ENCODE results near the gene ACHE.
"Not testable (repeated sequence)": the region's sequence is repeated elsewhere in the genome, so short reads cannot be mapped to it uniquely, and the experiment has no call there.

Gene ACHE

DNA sequence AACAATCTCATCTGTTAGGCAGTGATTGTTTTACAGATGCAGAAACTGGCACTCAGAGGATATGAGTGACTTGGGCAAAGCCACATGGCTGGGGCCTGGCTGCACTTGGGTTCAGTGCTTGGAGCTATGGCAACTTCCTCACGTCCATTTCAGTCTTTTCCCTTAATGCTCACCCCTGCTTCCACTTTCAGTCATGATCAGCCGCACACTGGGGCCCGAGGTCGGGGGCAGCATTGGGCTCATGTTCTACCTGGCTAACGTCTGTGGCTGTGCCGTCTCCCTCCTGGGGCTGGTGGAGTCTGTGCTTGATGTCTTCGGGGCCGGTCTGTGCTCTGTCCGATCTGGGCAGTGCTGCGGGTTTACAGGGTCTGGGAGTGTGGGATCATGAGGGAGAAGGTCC lies 40.2 kb downstream of the ACHE start:
- Histone ChIP-seq H3K4me1 (ENCODE audit: control insufficient read depth, insufficient read depth, low read length) (no peaks in the 10 kb centered on the region), H3K4me3 (ENCODE audit: low read depth, low read length) (no peak overlapping the region), H3K9me3 (ENCODE audit: control insufficient read depth, insufficient read depth, low read length) (no peaks in the 10 kb centered on the region), H3K36me3 (ENCODE audit: control insufficient read depth, insufficient read depth, low read length) (peaks cover 11% of the 10 kb centered on the region), H3K27ac (ENCODE audit: low read depth, low read length) (no peak overlapping the region), H3K9ac (ENCODE audit: low read depth, low read length) (no peak overlapping the region), H3K27me3 (ENCODE audit: control insufficient read depth, insufficient read depth, low read length) (no peaks in the 10 kb centered on the region)

DNA sequence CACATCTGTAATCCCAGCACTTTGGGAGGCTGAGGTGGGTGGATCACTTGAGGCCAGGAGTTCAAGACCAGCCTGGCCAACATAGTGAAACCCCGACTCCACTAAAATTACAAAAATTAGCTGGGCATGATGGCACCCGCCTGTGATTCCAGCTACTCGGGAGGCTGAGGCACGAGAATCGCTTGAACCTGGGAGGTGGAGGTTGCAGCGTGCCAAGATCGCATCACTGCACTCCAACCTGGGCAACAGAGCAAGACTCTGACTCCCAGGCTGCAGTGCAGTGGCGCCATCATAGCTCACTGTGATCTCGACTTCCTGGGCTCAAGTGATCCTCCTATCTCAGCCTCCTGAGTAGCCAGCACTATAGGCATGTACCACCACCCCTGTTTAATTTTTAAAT lies 40.8 kb downstream of the ACHE start:
- H3K4me1 ChIP-seq (ENCODE audit: control insufficient read depth, insufficient read depth, low read length); H3K27me3 ChIP-seq (ENCODE audit: control insufficient read depth, insufficient read depth, low read length); H3K27ac ChIP-seq (ENCODE audit: low read depth, low read length); H3K9me3 ChIP-seq (ENCODE audit: control insufficient read depth, insufficient read depth, low read length); H3K9ac ChIP-seq (ENCODE audit: low read depth, low read length); H3K4me3 ChIP-seq (ENCODE audit: low read depth, low read length); H3K36me3 ChIP-seq (ENCODE audit: control insufficient read depth, insufficient read depth, low read length): not testable (repeated sequence)

DNA sequence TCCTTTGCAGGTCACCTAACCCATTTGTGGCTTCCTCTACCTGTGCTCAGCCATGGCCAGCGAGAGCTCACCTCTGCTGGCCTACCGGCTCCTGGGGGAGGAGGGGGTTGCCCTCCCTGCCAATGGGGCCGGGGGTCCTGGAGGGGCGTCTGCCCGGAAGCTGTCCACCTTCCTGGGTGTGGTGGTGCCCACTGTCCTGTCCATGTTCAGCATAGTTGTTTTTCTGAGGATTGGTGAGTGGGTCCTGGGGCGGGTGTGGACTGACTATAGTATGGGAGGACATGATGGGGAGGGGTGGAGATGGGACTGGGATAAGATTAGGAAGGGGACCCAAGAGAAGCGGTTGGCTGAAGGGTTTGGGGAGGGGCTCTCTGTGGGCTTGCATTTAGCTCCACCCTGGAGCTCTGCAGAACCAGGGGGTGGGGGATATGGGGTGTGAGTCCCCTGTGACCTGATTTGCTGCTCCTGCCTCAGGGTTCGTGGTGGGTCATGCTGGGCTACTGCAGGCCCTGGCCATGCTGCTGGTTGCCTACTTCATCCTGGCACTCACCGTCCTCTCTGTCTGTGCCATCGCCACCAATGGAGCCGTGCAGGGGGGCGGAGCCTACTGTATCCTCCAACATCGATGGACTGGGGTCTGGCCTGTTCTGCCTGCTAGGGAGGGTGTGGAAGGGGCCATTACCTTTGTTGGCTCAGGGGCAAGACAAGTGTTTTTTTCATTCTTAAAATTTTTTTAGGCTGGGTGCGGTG lies 41.4 kb downstream of the ACHE start:
- no peaks in the 10 kb centered on the region for H3K4me1 ChIP-seq (ENCODE audit: control insufficient read depth, insufficient read depth, low read length)
- peaks cover 3% of the 10 kb centered on the region; the same call in 1 of the 2 replicates for H3K36me3 ChIP-seq (ENCODE audit: control insufficient read depth, insufficient read depth, low read length)
- no peaks in the 10 kb centered on the region for H3K27me3 ChIP-seq (ENCODE audit: control insufficient read depth, insufficient read depth, low read length)
- H3K9me3 ChIP-seq (ENCODE audit: control insufficient read depth, insufficient read depth, low read length) = no peaks in the 10 kb centered on the region
- no peak overlapping the region for H3K4me3 ChIP-seq (ENCODE audit: low read depth, low read length)
- no peak overlapping the region for H3K9ac ChIP-seq (ENCODE audit: low read depth, low read length)
- H3K27ac ChIP-seq (ENCODE audit: low read depth, low read length) = no peak overlapping the region

DNA sequence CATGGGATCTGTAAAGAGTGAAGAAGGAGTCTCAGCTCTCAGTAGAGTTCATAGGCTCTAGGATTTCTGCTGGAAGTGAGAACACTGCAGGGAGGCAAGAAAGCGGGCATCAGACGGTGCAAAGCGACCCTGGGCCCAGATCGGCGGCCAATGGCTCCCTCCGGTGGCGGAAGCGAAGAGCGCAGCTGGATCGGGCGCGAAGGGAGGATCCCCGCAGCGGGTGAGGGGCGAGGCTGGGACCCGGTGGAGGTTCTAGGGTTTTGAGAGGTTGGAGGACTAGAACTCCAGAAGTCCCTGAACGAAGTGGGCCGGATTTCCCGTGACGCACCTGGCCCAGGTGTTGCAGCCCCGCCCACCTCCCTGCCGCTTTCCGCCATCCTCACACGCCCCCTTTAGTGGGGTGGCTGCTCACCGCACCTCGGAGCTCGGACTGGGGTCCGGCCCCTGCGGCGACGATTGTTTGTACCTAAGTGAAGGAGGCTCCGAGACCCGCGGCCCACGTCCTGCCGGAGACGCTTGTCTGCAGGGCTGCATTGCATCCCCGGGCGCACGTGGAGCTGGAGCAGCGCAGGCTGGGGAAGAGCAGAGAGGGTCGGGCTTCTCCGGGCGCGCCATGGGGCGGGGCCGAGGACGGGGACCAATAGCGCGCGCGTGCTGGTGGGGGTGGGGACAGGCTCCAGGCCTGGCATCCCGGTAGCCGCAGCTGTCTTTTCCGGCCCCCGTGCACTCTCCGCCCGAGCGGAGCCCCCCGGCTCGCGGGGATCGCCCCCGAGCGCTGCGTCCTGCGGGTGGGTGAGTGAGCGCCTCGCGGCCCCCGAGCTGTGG lies 43.4 kb downstream of the ACHE start, which contains the start of gene SLC12A9:
Gene SLC12A9 (plus strand): TSS at position 666 of the 825 bp plus-strand sequence. CDS start 1,485 bp downstream, outside the sequence.
- no peaks in the 10 kb centered on the region for H3K27me3 ChIP-seq (ENCODE audit: control insufficient read depth, insufficient read depth, low read length)
- peak within 1 kb of the TSS; percentile 94 for H3K4me3 ChIP-seq (ENCODE audit: low read depth, low read length)
- H3K9me3 ChIP-seq (ENCODE audit: control insufficient read depth, insufficient read depth, low read length) = no peaks in the 10 kb centered on the region
- H3K4me1 ChIP-seq (ENCODE audit: control insufficient read depth, insufficient read depth, low read length) = no peaks in the 10 kb centered on the region
- H3K27ac ChIP-seq (ENCODE audit: low read depth, low read length) = peak within 1 kb of the TSS; percentile 79
- peaks cover 3% of the 10 kb centered on the region; the same call in 1 of the 2 replicates for H3K36me3 ChIP-seq (ENCODE audit: control insufficient read depth, insufficient read depth, low read length)
- peak within 1 kb of the TSS; percentile 56 for H3K9ac ChIP-seq (ENCODE audit: low read depth, low read length)

DNA sequence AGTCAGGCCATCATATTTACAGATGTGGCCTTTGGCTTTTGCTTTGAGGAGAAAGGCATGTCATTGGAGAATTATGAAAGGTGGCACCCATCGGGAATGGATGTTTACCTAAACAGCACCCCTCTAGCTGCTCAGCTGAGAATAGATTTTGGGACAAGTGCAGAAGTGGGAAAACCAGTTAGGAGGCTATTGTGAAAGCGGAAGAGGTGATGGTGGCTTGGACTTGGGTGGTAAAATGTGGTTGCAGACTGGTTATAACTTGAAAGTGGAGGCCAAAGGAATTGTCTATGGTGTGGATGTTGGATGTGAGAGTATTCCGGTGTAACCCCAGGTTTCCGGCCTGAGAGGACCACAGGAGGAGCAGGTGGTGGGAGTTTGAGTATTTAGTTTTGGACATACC lies 48.3 kb downstream of the ACHE start:
- Histone ChIP-seq H3K4me1 (ENCODE audit: control insufficient read depth, insufficient read depth, low read length) (no peaks in the 10 kb centered on the region), H3K9me3 (ENCODE audit: control insufficient read depth, insufficient read depth, low read length) (no peaks in the 10 kb centered on the region), H3K4me3 (ENCODE audit: low read depth, low read length) (no peak overlapping the region), H3K27ac (ENCODE audit: low read depth, low read length) (no peak overlapping the region), H3K9ac (ENCODE audit: low read depth, low read length) (no peak overlapping the region), H3K36me3 (ENCODE audit: control insufficient read depth, insufficient read depth, low read length) (no peaks in the 10 kb centered on the region), H3K27me3 (ENCODE audit: control insufficient read depth, insufficient read depth, low read length) (no peaks in the 10 kb centered on the region)

DNA sequence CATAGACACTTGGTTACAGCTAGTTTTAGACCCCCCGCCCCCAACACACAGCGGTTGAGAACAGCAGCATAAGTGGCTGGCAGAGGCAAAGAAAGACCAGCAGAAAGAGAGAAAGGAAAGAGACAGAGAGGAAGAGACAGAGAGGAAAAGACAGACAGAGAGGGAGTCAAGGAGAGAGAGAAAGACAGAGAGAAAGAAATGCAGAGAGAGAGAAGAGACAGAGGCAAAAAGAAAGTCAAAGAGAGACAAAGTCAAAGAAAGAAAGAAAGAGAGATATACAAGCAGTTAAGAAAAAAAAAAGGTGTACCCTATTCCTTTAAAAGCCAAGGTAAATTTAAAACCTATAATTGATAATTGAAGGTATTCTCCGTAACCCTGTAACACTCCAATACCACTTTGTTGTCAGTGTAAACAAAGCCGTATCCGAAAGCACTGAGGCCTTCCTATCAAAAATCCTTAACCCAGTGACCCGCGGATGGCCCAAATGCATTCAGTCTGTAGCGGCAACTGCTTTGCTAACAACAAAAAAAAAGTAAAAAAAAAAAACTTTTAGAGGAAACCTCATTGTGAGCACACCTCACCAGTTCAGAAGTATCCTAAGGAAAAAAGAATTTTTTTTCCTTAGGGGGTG lies 55.1 kb downstream of the ACHE start:
- Histone ChIP-seq H3K27ac (ENCODE audit: low read depth, low read length) (peak overlapping the region; percentile 46), H3K4me3 (ENCODE audit: low read depth, low read length) (no peak overlapping the region), H3K9ac (ENCODE audit: low read depth, low read length) (no peak overlapping the region), H3K27me3 (ENCODE audit: control insufficient read depth, insufficient read depth, low read length) (no peaks in the 10 kb centered on the region), H3K4me1 (ENCODE audit: control insufficient read depth, insufficient read depth, low read length) (peaks cover 21% of the 10 kb centered on the region), H3K9me3 (ENCODE audit: control insufficient read depth, insufficient read depth, low read length) (no peaks in the 10 kb centered on the region), H3K36me3 (ENCODE audit: control insufficient read depth, insufficient read depth, low read length) (no peaks in the 10 kb centered on the region)
